HEK293 (cell line): ENCODE data around the gene EFNA2.

Source experiments
- AEBP2 ChIP-seq: fragments of 450-650 bp; formaldehyde crosslinking; IDR thresholded peaks from 2 replicates; pipeline ENCODE4 v1.5.1; 2016; ENCODE audit warnings: missing biosample characterization, missing genetic modification characterization, borderline replicate concordance
- BCL6B ChIP-seq: fragments of 450-650 bp; formaldehyde crosslinking; IDR thresholded peaks from 2 replicates; pipeline ENCODE4 v1.5.1; 2017; ENCODE audit warnings: missing biosample characterization, missing genetic modification characterization
- EGR2 ChIP-seq: fragments of 450-650 bp; formaldehyde crosslinking; IDR thresholded peaks from 2 replicates; pipeline ENCODE4 v1.5.1; 2016; ENCODE audit warnings: low read depth, missing biosample characterization, missing genetic modification characterization
- GLIS2 ChIP-seq: fragments of 450-650 bp; formaldehyde crosslinking; IDR thresholded peaks from 2 replicates; pipeline ENCODE4 v1.5.1; 2016; ENCODE audit warnings: missing biosample characterization, missing genetic modification characterization
- KLF9 ChIP-seq: fragments of 450-650 bp; formaldehyde crosslinking; IDR thresholded peaks from 2 replicates; pipeline ENCODE4 v1.5.1; 2016; ENCODE audit warnings: missing biosample characterization, missing genetic modification characterization, low read depth
- MEIS1 ChIP-seq: sonication (generic); formaldehyde crosslinking; IDR thresholded peaks from 2 replicates; pipeline ENCODE4 v1.8.1; 2022; ENCODE audit warnings: missing genetic modification reagents, mild to moderate bottlenecking, borderline replicate concordance
- SP3 ChIP-seq: fragments of 450-650 bp; formaldehyde crosslinking; IDR thresholded peaks from 2 replicates; pipeline ENCODE4 v1.5.1; 2016; ENCODE audit warnings: missing biosample characterization, missing genetic modification characterization
- ZFP41 ChIP-seq: fragments of 450-650 bp; formaldehyde crosslinking; IDR thresholded peaks from 2 replicates; pipeline ENCODE4 v1.5.1; 2016; ENCODE audit warnings: missing biosample characterization, missing genetic modification characterization, borderline replicate concordance
- ZNF132 ChIP-seq: fragments of 450-650 bp; formaldehyde crosslinking; IDR thresholded peaks from 2 replicates; pipeline ENCODE4 v1.5.1; 2017; ENCODE audit warnings: missing biosample characterization, missing genetic modification characterization, borderline replicate concordance
- ZNF169 ChIP-seq: fragments of 450-650 bp; formaldehyde crosslinking; IDR thresholded peaks from 2 replicates; pipeline ENCODE4 v1.5.1; 2016; ENCODE audit warnings: missing biosample characterization, missing genetic modification characterization
- ZNF239 ChIP-seq: fragments of 450-650 bp; formaldehyde crosslinking; IDR thresholded peaks from 2 replicates; pipeline ENCODE4 v1.5.1; 2016; ENCODE audit warnings: missing biosample characterization, missing genetic modification characterization
- ZNF292 ChIP-seq: fragments of 450-650 bp; formaldehyde crosslinking; IDR thresholded peaks from 2 replicates; pipeline ENCODE4 v1.5.1; 2016; ENCODE audit warnings: low read depth, missing biosample characterization, missing genetic modification characterization, borderline replicate concordance
- ZNF302 ChIP-seq: fragments of 450-650 bp; formaldehyde crosslinking; IDR thresholded peaks from 2 replicates; pipeline ENCODE4 v1.5.1; 2016; ENCODE audit warnings: missing biosample characterization, missing genetic modification characterization, low read depth
- ZNF324 ChIP-seq: fragments of 450-650 bp; formaldehyde crosslinking; IDR thresholded peaks from 2 replicates; pipeline ENCODE4 v1.5.1; 2016; ENCODE audit warnings: missing biosample characterization, missing genetic modification characterization
- ZNF37A ChIP-seq: fragments of 450-650 bp; IDR thresholded peaks from 2 replicates; pipeline ENCODE4 v1.5.1; 2018; ENCODE audit warnings: missing biosample characterization, missing genetic modification characterization
- ZNF404 ChIP-seq: fragments of 450-650 bp; formaldehyde crosslinking; IDR thresholded peaks from 2 replicates; pipeline ENCODE4 v1.5.1; 2017; ENCODE audit warnings: missing biosample characterization, missing genetic modification characterization
- ZNF473 ChIP-seq: fragments of 450-650 bp; formaldehyde crosslinking; IDR thresholded peaks from 2 replicates; pipeline ENCODE4 v1.5.1; 2017; ENCODE audit warnings: missing biosample characterization, missing genetic modification characterization
- ZNF580 ChIP-seq: fragments of 450-650 bp; formaldehyde crosslinking; IDR thresholded peaks from 2 replicates; pipeline ENCODE4 v1.5.1; 2016; ENCODE audit warnings: missing biosample characterization, missing genetic modification characterization
- ZNF639 ChIP-seq: fragments of 450-650 bp; formaldehyde crosslinking; IDR thresholded peaks from 2 replicates; pipeline ENCODE4 v1.5.1; 2016; ENCODE audit warnings: missing biosample characterization, missing genetic modification characterization
- ZNF747 ChIP-seq: fragments of 450-650 bp; formaldehyde crosslinking; IDR thresholded peaks from 2 replicates; pipeline ENCODE4 v1.5.1; 2016; ENCODE audit warnings: missing biosample characterization, missing genetic modification characterization
- ZNF830 ChIP-seq: fragments of 450-650 bp; IDR thresholded peaks from 2 replicates; pipeline ENCODE4 v1.5.0; 2018; ENCODE audit warnings: missing biosample characterization, missing genetic modification characterization, low read depth, mild to moderate bottlenecking, moderate library complexity
- ZSCAN30 ChIP-seq: fragments of 450-650 bp; IDR thresholded peaks from 2 replicates; pipeline ENCODE4 v1.5.1; 2018; ENCODE audit warnings: missing biosample characterization, mild to moderate bottlenecking, missing genetic modification characterization, moderate library complexity
- TF ChIP-seq, protein P1 (sequence below): fragments of 450-650 bp; formaldehyde crosslinking; IDR thresholded peaks from 2 replicates; pipeline ENCODE4 v1.5.1; 2016; ENCODE audit warnings: missing biosample characterization, missing genetic modification characterization
- TF ChIP-seq, protein P2 (sequence below): fragments of 450-650 bp; formaldehyde crosslinking; IDR thresholded peaks from 2 replicates; pipeline ENCODE4 v1.5.1; 2016; ENCODE audit warnings: missing biosample characterization, missing genetic modification characterization, low read depth
- TF ChIP-seq, protein P3 (sequence below): fragments of 450-650 bp; formaldehyde crosslinking; IDR thresholded peaks from 2 replicates; pipeline ENCODE4 v1.5.1; 2017; ENCODE audit warnings: missing biosample characterization, missing genetic modification characterization

EFNA2 gene

GRCh38 chr19:1239796-1240737 lies 45.6 kb upstream of the EFNA2 start (continued):
- TF ChIP-seq ZNF639 (no peak), EGR2 (tag by site-specific recombination) (peak; percentile 34), ZNF292 (no peak), GLIS2 (tag by site-specific recombination) (peak; percentile 88), ZNF830 (tag by site-specific recombination) (no peak), ZNF747 (tag by site-specific recombination) (no peak), SP3 (tag by site-specific recombination) (peak; percentile 37; the same call in 1 of the 2 replicates), ZNF324 (tag by site-specific recombination) (no peak), ZNF580 (tag by site-specific recombination) (no peak), ZNF302 (no peak), AEBP2 (tag by site-specific recombination) (no peak), ZNF473 (tag by site-specific recombination) (no peak), ZNF132 (tag by site-specific recombination) (no peak), ZNF404 (tag by site-specific recombination) (no peak), BCL6B (tag by site-specific recombination) (no peak), MEIS1 (no peak), ZFP41 (tag by site-specific recombination) (no peak), ZNF239 (tag by site-specific recombination) (no peak), ZNF169 (no peak), ZNF37A (tag by site-specific recombination) (peak; percentile 42; the same call in 1 of the 2 replicates), KLF9 (peak; percentile 46), ZSCAN30 (tag by site-specific recombination) (peak; percentile 84)
- TF ChIP-seq, protein P1, sequence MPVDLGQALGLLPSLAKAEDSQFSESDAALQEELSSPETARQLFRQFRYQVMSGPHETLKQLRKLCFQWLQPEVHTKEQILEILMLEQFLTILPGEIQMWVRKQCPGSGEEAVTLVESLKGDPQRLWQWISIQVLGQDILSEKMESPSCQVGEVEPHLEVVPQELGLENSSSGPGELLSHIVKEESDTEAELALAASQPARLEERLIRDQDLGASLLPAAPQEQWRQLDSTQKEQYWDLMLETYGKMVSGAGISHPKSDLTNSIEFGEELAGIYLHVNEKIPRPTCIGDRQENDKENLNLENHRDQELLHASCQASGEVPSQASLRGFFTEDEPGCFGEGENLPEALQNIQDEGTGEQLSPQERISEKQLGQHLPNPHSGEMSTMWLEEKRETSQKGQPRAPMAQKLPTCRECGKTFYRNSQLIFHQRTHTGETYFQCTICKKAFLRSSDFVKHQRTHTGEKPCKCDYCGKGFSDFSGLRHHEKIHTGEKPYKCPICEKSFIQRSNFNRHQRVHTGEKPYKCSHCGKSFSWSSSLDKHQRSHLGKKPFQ (tag by site-specific recombination), result no peak
- TF ChIP-seq, protein P2, sequence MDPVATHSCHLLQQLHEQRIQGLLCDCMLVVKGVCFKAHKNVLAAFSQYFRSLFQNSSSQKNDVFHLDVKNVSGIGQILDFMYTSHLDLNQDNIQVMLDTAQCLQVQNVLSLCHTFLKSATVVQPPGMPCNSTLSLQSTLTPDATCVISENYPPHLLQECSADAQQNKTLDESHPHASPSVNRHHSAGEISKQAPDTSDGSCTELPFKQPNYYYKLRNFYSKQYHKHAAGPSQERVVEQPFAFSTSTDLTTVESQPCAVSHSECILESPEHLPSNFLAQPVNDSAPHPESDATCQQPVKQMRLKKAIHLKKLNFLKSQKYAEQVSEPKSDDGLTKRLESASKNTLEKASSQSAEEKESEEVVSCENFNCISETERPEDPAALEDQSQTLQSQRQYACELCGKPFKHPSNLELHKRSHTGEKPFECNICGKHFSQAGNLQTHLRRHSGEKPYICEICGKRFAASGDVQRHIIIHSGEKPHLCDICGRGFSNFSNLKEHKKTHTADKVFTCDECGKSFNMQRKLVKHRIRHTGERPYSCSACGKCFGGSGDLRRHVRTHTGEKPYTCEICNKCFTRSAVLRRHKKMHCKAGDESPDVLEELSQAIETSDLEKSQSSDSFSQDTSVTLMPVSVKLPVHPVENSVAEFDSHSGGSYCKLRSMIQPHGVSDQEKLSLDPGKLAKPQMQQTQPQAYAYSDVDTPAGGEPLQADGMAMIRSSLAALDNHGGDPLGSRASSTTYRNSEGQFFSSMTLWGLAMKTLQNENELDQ (tag by site-specific recombination), result no peak
- TF ChIP-seq, protein P3, sequence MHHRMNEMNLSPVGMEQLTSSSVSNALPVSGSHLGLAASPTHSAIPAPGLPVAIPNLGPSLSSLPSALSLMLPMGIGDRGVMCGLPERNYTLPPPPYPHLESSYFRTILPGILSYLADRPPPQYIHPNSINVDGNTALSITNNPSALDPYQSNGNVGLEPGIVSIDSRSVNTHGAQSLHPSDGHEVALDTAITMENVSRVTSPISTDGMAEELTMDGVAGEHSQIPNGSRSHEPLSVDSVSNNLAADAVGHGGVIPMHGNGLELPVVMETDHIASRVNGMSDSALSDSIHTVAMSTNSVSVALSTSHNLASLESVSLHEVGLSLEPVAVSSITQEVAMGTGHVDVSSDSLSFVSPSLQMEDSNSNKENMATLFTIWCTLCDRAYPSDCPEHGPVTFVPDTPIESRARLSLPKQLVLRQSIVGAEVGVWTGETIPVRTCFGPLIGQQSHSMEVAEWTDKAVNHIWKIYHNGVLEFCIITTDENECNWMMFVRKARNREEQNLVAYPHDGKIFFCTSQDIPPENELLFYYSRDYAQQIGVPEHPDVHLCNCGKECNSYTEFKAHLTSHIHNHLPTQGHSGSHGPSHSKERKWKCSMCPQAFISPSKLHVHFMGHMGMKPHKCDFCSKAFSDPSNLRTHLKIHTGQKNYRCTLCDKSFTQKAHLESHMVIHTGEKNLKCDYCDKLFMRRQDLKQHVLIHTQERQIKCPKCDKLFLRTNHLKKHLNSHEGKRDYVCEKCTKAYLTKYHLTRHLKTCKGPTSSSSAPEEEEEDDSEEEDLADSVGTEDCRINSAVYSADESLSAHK (tag by site-specific recombination), result no peak
